Ishikawa (cell line): ENCODE data around the gene MYO7A.

Experiments used
- CEBPB ChIP-seq: IDR thresholded peaks from 2 replicates; pipeline ENCODE4 v1.6.1; 2012
- EGR1 ChIP-seq: IDR thresholded peaks from 2 replicates; pipeline ENCODE4 v1.6.1; 2012
- EP300 ChIP-seq: IDR thresholded peaks from 2 replicates; pipeline ENCODE4 v1.6.1; 2012; ENCODE audit warnings: borderline replicate concordance
- NFIC ChIP-seq: IDR thresholded peaks from 2 replicates; pipeline ENCODE4 v1.6.1; 2012
- RAD21 ChIP-seq: IDR thresholded peaks from 2 replicates; pipeline ENCODE4 v1.6.1; 2012; ENCODE audit warnings: low read depth
- TAF1 ChIP-seq: IDR thresholded peaks from 2 replicates; pipeline ENCODE4 v1.6.1; 2012; ENCODE audit warnings: low read depth, mild to moderate bottlenecking
- TEAD4 ChIP-seq: IDR thresholded peaks from 2 replicates; pipeline ENCODE4 v1.6.1; 2012
- YY1 ChIP-seq: IDR thresholded peaks from 2 replicates; pipeline ENCODE4 v1.6.1; 2012; ENCODE audit warnings: low read depth
- ZBTB7A ChIP-seq: IDR thresholded peaks from 2 replicates; pipeline ENCODE4 v1.6.1; 2012; ENCODE audit warnings: low read depth
- TF ChIP-seq, protein P1 (sequence below): IDR thresholded peaks from 2 replicates; pipeline ENCODE4 v1.6.1; 2012
- TF ChIP-seq, protein P2 (sequence below): IDR thresholded peaks from 2 replicates; pipeline ENCODE4 v1.6.1; 2012; ENCODE audit warnings: low read depth, mild to moderate bottlenecking

DNA sequence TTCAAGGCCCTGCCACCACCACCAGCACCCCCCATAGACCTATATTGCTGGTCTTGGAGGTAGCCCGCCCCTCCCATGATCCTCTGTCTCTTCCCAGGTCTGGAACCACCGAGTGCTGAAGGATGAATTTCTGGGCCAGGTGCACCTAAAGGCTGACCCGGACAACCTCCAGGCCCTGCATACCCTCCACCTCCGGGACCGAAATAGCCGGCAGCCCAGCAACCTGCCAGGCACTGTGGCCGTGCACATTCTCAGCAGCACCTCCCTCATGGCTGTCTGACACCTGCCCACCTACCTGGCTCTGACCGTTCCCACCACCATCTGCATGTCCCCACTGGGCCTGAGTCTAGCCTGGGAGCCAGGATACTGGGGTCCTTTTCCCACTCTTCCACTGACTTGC lies 4.5 kb upstream of the MYO7A start:
- TF ChIP-seq TAF1 (no peak), RAD21 (no peak), EGR1 (no peak), TEAD4 (no peak), ZBTB7A (no peak), NFIC (no peak), EP300 (no peak), CEBPB (no peak), YY1 (no peak)
- TF ChIP-seq, protein P1, sequence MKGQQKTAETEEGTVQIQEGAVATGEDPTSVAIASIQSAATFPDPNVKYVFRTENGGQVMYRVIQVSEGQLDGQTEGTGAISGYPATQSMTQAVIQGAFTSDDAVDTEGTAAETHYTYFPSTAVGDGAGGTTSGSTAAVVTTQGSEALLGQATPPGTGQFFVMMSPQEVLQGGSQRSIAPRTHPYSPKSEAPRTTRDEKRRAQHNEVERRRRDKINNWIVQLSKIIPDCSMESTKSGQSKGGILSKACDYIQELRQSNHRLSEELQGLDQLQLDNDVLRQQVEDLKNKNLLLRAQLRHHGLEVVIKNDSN = no peak
- TF ChIP-seq, protein P2, sequence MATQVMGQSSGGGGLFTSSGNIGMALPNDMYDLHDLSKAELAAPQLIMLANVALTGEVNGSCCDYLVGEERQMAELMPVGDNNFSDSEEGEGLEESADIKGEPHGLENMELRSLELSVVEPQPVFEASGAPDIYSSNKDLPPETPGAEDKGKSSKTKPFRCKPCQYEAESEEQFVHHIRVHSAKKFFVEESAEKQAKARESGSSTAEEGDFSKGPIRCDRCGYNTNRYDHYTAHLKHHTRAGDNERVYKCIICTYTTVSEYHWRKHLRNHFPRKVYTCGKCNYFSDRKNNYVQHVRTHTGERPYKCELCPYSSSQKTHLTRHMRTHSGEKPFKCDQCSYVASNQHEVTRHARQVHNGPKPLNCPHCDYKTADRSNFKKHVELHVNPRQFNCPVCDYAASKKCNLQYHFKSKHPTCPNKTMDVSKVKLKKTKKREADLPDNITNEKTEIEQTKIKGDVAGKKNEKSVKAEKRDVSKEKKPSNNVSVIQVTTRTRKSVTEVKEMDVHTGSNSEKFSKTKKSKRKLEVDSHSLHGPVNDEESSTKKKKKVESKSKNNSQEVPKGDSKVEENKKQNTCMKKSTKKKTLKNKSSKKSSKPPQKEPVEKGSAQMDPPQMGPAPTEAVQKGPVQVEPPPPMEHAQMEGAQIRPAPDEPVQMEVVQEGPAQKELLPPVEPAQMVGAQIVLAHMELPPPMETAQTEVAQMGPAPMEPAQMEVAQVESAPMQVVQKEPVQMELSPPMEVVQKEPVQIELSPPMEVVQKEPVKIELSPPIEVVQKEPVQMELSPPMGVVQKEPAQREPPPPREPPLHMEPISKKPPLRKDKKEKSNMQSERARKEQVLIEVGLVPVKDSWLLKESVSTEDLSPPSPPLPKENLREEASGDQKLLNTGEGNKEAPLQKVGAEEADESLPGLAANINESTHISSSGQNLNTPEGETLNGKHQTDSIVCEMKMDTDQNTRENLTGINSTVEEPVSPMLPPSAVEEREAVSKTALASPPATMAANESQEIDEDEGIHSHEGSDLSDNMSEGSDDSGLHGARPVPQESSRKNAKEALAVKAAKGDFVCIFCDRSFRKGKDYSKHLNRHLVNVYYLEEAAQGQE = no peak
